Caco-2 (cell line): Measurements from ENCODE around the gene PIGK. TPM values are rescaled to one million over a fixed set of nuclear protein-coding genes. Genes with fewer than 3 reads are reported as not detected.

Source experiments
- BruUV-seq: library from RNA; stranded (reverse); fragments of 400-500 nt; replicated peaks from 2 replicates; lab custom pipeline; 2021; lab: Mats Ljungman, UMichigan
- CTCF ChIA-PET: fragments of 300-600 bp; sonication (Branson Sonifier 250); formaldehyde crosslinking; loops from one replicate; lab custom pipeline; 2022; ENCODE audit warnings: antibody characterized with exemption; lab: Charles Lee
- POLR2A ChIA-PET: fragments of 300-600 bp; sonication (Branson Sonifier 250); formaldehyde crosslinking; loops from one replicate; lab custom pipeline; 2022; ENCODE audit warnings: antibody characterized with exemption; lab: Charles Lee
- DNase-seq, 2 experiments: peaks; one replicate each; pipeline versions ENCODE4 v3.0.0 to v3.0.0-alpha.2; 2020 to 2022
- H3K27me3 ChIP-seq: replicated peaks from 2 replicates; pipeline ENCODE4 v1.6.0; 2011; ENCODE audit warnings: low read length; ENCODE audit not compliant: control insufficient read depth, insufficient read depth
- H3K36me3 ChIP-seq: 2 replicates; pipeline ENCODE4 v1.5.1; 2011; ENCODE audit warnings: low read length; ENCODE audit not compliant: control insufficient read depth, insufficient read depth
- H3K4me1 ChIP-seq: fragments of 250-450 bp; sonication (Bioruptor Pico); 2 replicates; pipeline ENCODE4 v1.5.1; 2020; ENCODE audit warnings: mild to moderate bottlenecking
- H3K4me3 ChIP-seq: 2 replicates; pipeline ENCODE4 v1.5.1; 2011; ENCODE audit warnings: low read depth, mild to moderate bottlenecking, control low read depth, low read length
- H3K9me3 ChIP-seq: fragments of 250-450 bp; sonication (Bioruptor Pico); 2 replicates; pipeline ENCODE4 v1.5.1; 2020; ENCODE audit warnings: mild to moderate bottlenecking, moderate library complexity
- H3K27ac Mint-ChIP-seq: one replicate; pipeline ENCODE4 v1.8.0; 2022; ENCODE audit warnings: mixed read lengths; ENCODE audit not compliant: unreplicated experiment
- H3K27me3 Mint-ChIP-seq: one replicate; pipeline ENCODE4 v1.8.0; 2022; ENCODE audit warnings: mixed read lengths; ENCODE audit not compliant: insufficient read depth, unreplicated experiment
- H3K36me3 Mint-ChIP-seq: one replicate; pipeline ENCODE4 v1.8.0; 2022; ENCODE audit warnings: mild to moderate bottlenecking, mixed read lengths; ENCODE audit not compliant: insufficient read depth, unreplicated experiment
- H3K4me1 Mint-ChIP-seq: one replicate; pipeline ENCODE4 v1.8.0; 2022; ENCODE audit warnings: low read depth, mixed read lengths; ENCODE audit not compliant: unreplicated experiment
- H3K4me3 Mint-ChIP-seq: one replicate; pipeline ENCODE4 v1.8.0; 2022; ENCODE audit warnings: mild to moderate bottlenecking, moderate library complexity, mixed read lengths; ENCODE audit not compliant: unreplicated experiment
- H3K9me3 Mint-ChIP-seq: one replicate; pipeline ENCODE4 v1.8.0; 2022; ENCODE audit warnings: mixed read lengths; ENCODE audit not compliant: unreplicated experiment
- intact Hi-C: fragments of 100-400 bp; cut with micrococcal nuclease; formaldehyde crosslinking; loops from one replicate; pipeline ENCODE4 v1.10.0; 2022; ENCODE audit not compliant: unreplicated experiment
- total RNA-seq: library from RNA; stranded (reverse); gene quantifications from 2 replicates; pipeline ENCODE4 v1.2.3, GENCODE V29; 2022
- TF ChIP-seq, protein P1 (sequence below), 2 experiments: fragments of 200-600 bp in 1 of 2; IDR thresholded peaks; 1 replicate in 1 of 2; 2 replicates in 1 of 2; pipeline versions ENCODE4 v1.5.1 to v1.8.0; 2011 to 2022; ENCODE audit warnings: antibody characterized with exemption in 1 of 2, control low read depth in 1 of 2, inconsistent platforms in 1 of 2, low read depth in 1 of 2, low read length in 1 of 2, mild to moderate bottlenecking in 1 of 2, moderate library complexity in 1 of 2; ENCODE audit not compliant: insufficient read depth in 1 of 2, severe bottlenecking in 1 of 2, unreplicated experiment in 1 of 2

PIGK gene
- total RNA-seq, 1 experiment from 2014 or later = 19.7 TPM

DNA sequence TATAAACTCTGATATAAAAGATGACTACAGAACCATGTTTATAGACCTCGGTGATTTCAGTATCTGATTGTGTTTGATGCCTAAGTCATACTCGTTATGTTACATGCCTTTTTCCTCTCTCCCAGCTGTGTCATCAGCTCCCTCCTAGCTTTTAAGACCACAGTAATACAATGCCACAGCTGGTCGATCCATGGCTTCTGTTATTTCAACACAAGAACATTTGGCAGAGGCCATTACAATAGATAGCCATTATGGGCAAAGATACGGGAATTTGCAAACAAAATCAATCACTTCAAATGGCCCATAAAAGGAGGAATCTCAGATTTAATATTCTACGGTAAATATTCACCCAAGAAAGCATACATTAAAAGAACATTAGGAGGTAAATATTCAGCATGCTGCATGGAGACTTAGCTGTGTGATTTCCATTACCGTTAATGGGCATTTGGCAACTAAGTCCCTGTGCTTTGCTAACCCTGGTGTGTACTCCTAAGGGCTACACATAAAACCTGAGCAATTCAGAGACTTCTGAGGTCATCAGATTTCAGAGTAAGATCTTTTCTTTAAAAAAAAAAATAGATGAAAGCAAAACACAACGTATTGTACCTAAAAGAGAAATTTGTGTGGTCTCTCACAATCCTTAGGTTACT, 153.4 kb downstream of the PIGK start:
- H3K27me3 Mint-ChIP-seq = peaks cover 11% of the 10 kb centered on the region
- ChIA-PET CTCF (no interaction called here), POLR2A (no interaction called here)
- Histone ChIP-seq H3K4me3 (no peak overlapping the region), H3K9me3 (no peaks in the 10 kb centered on the region), H3K27me3 (no peaks in the 10 kb centered on the region), H3K4me1 (no peaks in the 10 kb centered on the region), H3K36me3 (no peaks in the 10 kb centered on the region)
- H3K4me1 Mint-ChIP-seq = no peaks in the 10 kb centered on the region
- H3K4me3 Mint-ChIP-seq = no peak overlapping the region
- H3K36me3 Mint-ChIP-seq = no peaks in the 10 kb centered on the region
- intact Hi-C loops = no loop called here
- TF ChIP-seq, protein P1, sequence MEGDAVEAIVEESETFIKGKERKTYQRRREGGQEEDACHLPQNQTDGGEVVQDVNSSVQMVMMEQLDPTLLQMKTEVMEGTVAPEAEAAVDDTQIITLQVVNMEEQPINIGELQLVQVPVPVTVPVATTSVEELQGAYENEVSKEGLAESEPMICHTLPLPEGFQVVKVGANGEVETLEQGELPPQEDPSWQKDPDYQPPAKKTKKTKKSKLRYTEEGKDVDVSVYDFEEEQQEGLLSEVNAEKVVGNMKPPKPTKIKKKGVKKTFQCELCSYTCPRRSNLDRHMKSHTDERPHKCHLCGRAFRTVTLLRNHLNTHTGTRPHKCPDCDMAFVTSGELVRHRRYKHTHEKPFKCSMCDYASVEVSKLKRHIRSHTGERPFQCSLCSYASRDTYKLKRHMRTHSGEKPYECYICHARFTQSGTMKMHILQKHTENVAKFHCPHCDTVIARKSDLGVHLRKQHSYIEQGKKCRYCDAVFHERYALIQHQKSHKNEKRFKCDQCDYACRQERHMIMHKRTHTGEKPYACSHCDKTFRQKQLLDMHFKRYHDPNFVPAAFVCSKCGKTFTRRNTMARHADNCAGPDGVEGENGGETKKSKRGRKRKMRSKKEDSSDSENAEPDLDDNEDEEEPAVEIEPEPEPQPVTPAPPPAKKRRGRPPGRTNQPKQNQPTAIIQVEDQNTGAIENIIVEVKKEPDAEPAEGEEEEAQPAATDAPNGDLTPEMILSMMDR (IDR thresholded peaks at IDR 0.05; ENCODE audit: insufficient read depth in 1 of 2, low read depth in 1 of 2, low read length in 1 of 2, severe bottlenecking in 1 of 2, unreplicated experiment in 1 of 2) = no peak
- no peak overlapping the region for H3K27ac Mint-ChIP-seq
- DNase-seq = no peak
- H3K9me3 Mint-ChIP-seq = no peaks in the 10 kb centered on the region
- no TSS peak for BruUV-seq

DNA sequence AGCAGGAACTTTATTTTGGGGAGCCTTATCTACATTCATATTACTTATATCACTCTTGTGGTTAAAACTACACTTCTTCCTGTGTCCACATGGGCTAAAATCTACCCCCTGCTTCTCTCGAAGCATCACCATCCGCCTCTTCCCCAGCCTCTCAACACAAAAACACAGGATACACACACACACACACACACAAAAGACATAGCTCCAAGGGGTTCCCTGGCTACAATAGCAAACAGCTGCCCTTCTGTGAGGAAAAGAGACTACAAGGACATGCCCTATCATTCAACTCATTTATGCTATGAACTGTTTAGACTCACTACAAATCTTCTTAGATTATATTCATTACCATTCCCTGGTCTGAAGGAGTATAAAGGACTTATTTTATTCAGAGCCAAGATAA, 155.0 kb downstream of the PIGK start:
- Histone ChIP-seq H3K4me1 (no peaks in the 10 kb centered on the region), H3K27me3 (no peaks in the 10 kb centered on the region), H3K4me3 (no peak overlapping the region), H3K9me3 (no peaks in the 10 kb centered on the region), H3K36me3 (no peaks in the 10 kb centered on the region)
- Mint-ChIP-seq H3K27me3 (peaks cover 6% of the 10 kb centered on the region), H3K27ac (no peak overlapping the region), H3K36me3 (no peaks in the 10 kb centered on the region), H3K9me3 (no peaks in the 10 kb centered on the region), H3K4me1 (no peaks in the 10 kb centered on the region), H3K4me3 (no peak overlapping the region)
- no TSS peak for BruUV-seq
- intact Hi-C loops = no loop called here
- TF ChIP-seq, protein P1 (IDR thresholded peaks at IDR 0.05; ENCODE audit: insufficient read depth in 1 of 2, low read depth in 1 of 2, low read length in 1 of 2, severe bottlenecking in 1 of 2, unreplicated experiment in 1 of 2) = no peak
- ChIA-PET CTCF (no interaction called here), POLR2A (no interaction called here)
- DNase-seq = no peak

DNA sequence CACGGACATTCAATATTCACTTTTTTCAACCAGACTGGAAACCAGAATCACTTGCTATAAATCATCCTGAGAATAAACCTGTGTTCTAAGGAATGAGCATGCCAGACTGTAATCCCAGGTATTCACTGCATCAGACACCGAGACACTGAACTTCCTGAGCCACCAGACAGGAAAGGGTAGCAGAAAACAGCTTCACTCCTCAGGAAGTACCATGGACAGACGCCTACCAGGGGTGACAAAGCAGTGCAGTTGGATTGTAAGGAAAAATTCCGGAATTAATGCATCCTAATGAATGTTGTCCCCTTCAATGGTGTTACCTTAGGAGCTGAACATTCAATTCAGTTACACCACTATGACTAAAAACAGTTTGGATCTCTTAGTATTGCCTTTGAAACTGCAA, 156.1 kb downstream of the PIGK start:
- TF ChIP-seq, protein P1 (IDR thresholded peaks at IDR 0.05; ENCODE audit: insufficient read depth in 1 of 2, low read depth in 1 of 2, low read length in 1 of 2, severe bottlenecking in 1 of 2, unreplicated experiment in 1 of 2) = no peak

More for the DNA sequence above, 156.1 kb downstream of the PIGK start:
- ChIA-PET CTCF (no interaction called here), POLR2A (no interaction called here)
- Mint-ChIP-seq H3K9me3 (no peaks in the 10 kb centered on the region), H3K27ac (no peak overlapping the region), H3K4me1 (no peaks in the 10 kb centered on the region), H3K4me3 (no peak overlapping the region), H3K27me3 (peaks cover 6% of the 10 kb centered on the region), H3K36me3 (no peaks in the 10 kb centered on the region)
- H3K9me3 ChIP-seq = no peaks in the 10 kb centered on the region
- no peaks in the 10 kb centered on the region for H3K36me3 ChIP-seq
- H3K4me3 ChIP-seq = no peak overlapping the region
- intact Hi-C loops = no loop called here
- BruUV-seq = no TSS peak
- H3K4me1 ChIP-seq = no peaks in the 10 kb centered on the region
- no peak for DNase-seq
- no peaks in the 10 kb centered on the region for H3K27me3 ChIP-seq
